ENCODE results near the gene CLRN2.

DNA sequence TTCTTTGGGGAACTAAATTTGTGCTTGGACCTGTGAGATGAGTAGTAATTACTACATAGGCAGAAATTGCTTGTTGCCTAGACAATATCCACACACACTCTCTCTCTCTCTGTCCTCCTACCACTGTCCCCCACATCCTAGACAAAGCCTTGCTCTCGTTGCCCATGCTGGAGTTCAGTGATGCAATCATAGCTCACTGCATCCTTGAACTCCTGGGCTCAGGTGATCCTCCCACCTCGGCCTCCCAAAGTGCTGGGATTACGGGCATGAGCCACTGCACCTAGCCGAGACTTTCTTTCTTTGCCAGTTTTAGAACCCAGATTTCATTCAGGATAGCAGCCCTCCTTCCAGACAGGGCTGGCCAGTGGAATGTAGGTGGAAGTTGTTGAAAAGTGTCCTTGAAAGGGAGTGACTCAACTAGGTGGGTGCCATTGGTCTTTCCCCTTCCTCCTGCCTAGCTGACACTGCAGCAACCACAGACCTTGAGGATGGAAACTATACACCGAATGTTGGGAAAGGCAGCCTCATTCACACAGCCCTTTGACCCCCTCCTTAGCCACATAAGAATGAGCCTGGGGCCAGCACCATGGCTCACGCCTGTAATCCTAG lies 45.2 kb downstream of the CLRN2 start:
- TF ChIP-seq POLR2AphosphoS5 (IDR thresholded peaks at IDR 0.05; ENCODE audit: low read depth, low read length) (no peak), REST (IDR thresholded peaks at IDR 0.05; ENCODE audit: insufficient read depth in 1 of 2, low read depth in 2 of 2, low read length in 2 of 2) (no peak), SIN3A (IDR thresholded peaks at IDR 0.05; ENCODE audit: borderline replicate concordance, insufficient read depth, low read length) (no peak)

Data from PFSK-1 (cell line).